HG03064 (cell line): ENCODE data around the gene NUDT5.

Experiments
- ATAC-seq: cut with Tn5 transposase; IDR thresholded peaks from one replicate; pipeline ENCODE4 v1.9.1; 2021; ENCODE audit warnings: low read depth; ENCODE audit not compliant: unreplicated experiment

Gene NUDT5

GRCh38 chr10:12165999-12166775, 29.5 kb downstream of the NUDT5 start:
- ATAC-seq: no peak

- ATAC-seq: no peak
Measured at GRCh38 chr10:12165036-12165435, 30.7 kb downstream of the NUDT5 start.

DNA sequence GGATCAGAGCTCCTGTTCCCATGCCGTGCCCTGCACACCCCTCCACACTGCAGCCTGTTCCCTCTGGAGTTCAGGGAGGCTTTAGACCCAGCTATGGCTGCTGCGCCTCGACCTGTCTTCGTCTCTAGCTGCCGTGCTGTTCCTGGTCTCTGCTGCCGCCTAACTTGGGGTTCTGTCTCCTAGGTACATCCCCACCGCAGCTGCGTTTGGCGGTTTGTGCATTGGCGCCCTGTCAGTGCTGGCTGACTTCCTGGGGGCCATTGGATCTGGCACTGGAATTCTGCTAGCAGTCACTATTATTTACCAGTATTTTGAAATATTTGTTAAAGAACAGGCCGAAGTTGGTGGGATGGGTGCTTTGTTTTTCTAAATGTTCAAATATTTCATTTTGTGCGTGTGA, 31.6 kb downstream of the NUDT5 start:
- ATAC-seq: no peak

GRCh38 chr10:12162927-12163326, 32.8 kb downstream of the NUDT5 start:
- ATAC-seq: no peak

DNA sequence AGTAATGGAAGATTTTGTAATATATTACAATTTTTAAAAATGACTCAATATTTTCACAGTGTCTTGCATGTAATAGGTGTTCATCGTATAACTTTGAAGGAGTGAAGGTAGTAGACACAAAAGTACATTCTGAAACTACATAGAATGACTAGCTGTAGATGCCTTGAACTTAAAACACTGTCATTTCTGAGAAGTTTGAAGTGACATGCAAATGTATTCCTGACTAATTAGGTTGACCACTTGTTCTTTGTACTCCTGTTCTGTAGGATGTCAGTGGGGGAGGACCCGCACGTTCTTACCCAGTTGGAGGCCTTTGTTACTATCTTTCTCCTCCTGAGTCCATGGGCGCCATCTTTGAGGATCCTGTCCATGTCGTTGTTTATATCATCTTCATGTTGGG, 35.0 kb downstream of the NUDT5 start:
- no peak for ATAC-seq

DNA sequence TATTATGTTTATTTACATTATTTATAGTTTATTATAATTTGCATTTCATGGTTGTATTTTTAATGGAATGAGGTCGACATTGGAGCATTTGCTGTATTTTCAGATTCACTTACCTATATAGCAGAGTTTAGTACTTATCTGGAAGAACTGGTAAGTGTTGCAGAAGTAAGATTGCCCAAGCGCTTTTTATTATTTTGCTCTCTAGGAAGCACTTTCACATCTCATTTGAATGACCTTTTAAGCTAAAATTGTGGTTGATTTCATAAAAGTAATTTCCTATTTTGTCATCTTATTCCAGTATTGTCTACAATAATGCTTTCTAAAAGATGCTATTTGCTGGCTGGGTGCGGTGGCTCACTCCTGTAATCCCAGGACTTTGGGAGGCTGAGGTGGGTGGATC, 37.6 kb downstream of the NUDT5 start:
- ATAC-seq: no peak

- no peak for ATAC-seq
Measured at GRCh38 chr10:12156367-12157123, 39.1 kb downstream of the NUDT5 start.

- no peak for ATAC-seq
Measured at GRCh38 chr10:12154516-12154915, 41.2 kb downstream of the NUDT5 start.

- no peak for ATAC-seq
Measured at GRCh38 chr10:12150163-12150562, 45.5 kb downstream of the NUDT5 start.

- no peak for ATAC-seq
Measured at GRCh38 chr10:12144538-12144937, 51.2 kb downstream of the NUDT5 start.

- no peak for ATAC-seq
Measured at GRCh38 chr10:12140038-12140437, 55.7 kb downstream of the NUDT5 start.

GRCh38 chr10:12135631-12136030, 60.1 kb downstream of the NUDT5 start:
- ATAC-seq: no peak

- peak; percentile 49 for ATAC-seq
Measured at GRCh38 chr10:12130237-12130872, 65.3 kb downstream of the NUDT5 start.

DNA sequence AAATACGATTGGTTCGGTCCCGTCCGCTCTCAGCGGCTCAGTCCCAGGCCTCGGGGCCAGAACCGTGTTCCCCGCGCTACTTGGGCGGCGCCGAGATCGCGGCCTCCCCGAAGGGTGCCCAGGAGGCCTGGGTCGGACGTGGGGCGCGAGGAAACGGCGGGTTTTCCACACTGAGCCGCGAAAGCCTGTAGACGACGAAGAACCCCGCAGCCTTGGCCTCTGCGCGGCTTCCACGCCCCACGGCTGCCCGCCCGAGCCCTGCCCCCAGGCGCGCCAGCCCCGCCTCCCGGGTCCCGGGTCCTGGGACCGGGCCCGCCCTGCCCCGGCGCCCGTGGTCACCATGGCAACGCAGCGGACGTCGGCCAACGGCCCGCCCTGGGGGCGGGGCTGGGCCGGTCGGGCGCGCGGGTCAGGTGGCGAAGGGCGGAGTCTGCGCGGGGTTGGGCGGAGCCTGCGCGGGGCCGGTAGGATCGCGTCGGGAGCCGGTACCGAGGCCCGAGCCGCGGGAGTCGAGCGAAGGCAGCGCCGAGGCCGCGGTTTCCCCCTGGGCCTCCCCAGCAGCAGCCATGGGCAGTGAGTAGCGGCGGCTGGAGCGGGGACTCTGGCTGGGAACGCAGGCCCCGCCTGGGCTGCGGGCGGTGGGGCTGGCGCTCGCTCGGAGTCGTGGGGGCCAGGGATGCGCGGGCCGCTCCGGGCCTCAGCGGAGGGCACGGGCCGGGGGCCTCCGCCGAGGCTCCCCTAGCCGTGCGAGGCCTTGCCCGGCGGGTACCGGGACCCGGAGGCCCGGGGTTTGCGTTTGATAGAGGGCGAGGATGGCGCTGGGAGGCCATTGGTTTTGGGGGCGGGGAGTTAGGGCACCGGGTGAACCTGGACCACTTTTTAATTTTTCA, 66.2 kb downstream of the NUDT5 start, which contains the start of gene SEC61A2:
Gene SEC61A2, plus strand, starts transcription at position 456 of the 890 bp plus-strand sequence. Its CDS starts 111 bp downstream, at position 567.
- ATAC-seq: peak; percentile 81

DNA sequence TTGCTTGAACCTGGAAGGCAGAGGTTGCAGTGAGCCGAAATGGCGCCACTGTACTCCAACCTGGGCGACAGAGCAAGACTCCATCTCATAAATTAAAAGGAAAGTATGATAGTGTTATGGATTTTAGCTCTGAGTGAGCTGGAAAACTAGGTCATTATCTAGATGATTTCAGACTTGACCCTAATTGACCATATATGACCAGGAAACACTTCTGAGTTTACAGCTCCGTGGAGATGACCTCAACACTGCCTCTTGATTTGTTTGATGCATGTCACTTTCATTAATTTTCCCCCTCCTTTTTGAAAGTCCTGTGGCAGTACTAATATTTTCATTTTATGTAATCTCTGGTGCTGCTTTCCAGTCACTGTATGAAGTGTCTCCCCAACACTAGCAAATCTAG, 74.0 kb downstream of the NUDT5 start:
- peak; percentile 27 for ATAC-seq
